ENCODE data around the gene ASTN2. TPM values are rescaled to one million over a fixed set of nuclear protein-coding genes. Genes with fewer than 3 reads are reported as not detected.

ASTN2 gene
- polyA plus RNA-seq, 4 donors = 13.7 to 15.5 (median 14.5) TPM

GRCh38 chr9:116423149-116423548, 991.7 kb downstream of the ASTN2 start:
- DNase-seq (ENCODE audit: low read depth in 4 of 4, low spot score in 2 of 4) = no peak

GRCh38 chr9:116422119-116422979, 992.5 kb downstream of the ASTN2 start:
- DNase-seq (ENCODE audit: low read depth in 4 of 4, low spot score in 2 of 4) = no peak

GRCh38 chr9:116420993-116421538, 993.8 kb downstream of the ASTN2 start:
- no peak for DNase-seq (ENCODE audit: low read depth in 4 of 4, low spot score in 2 of 4)

- no peak for DNase-seq (ENCODE audit: low read depth in 4 of 4, low spot score in 2 of 4)
These were observed 995.7 kb downstream of the ASTN2 start for GRCh38 chr9:116419181-116419580.

GRCh38 chr9:116417464-116417863, 997.4 kb downstream of the ASTN2 start:
- no peak for DNase-seq (ENCODE audit: low read depth in 4 of 4, low spot score in 2 of 4)

GRCh38 chr9:116416421-116416820, 998.4 kb downstream of the ASTN2 start:
- DNase-seq (ENCODE audit: low read depth in 4 of 4, low spot score in 2 of 4) = no peak

- no peak for DNase-seq (ENCODE audit: low read depth in 4 of 4, low spot score in 2 of 4)
These were observed 1000.5 kb downstream of the ASTN2 start for GRCh38 chr9:116414374-116414773.

GRCh38 chr9:116411506-116411905, 1003.4 kb downstream of the ASTN2 start:
- no peak for DNase-seq (ENCODE audit: low read depth in 4 of 4, low spot score in 2 of 4)

- no peak for DNase-seq (ENCODE audit: low read depth in 4 of 4, low spot score in 2 of 4)
These were observed 1005.2 kb downstream of the ASTN2 start for GRCh38 chr9:116409638-116410037.

GRCh38 chr9:116409129-116409528, 1005.7 kb downstream of the ASTN2 start:
- DNase-seq (ENCODE audit: low read depth in 4 of 4, low spot score in 2 of 4) = no peak

- DNase-seq (ENCODE audit: low read depth in 4 of 4, low spot score in 2 of 4) = no peak
These were observed 1008.4 kb downstream of the ASTN2 start for GRCh38 chr9:116406469-116406868.

GRCh38 chr9:116405321-116405720, 1009.5 kb downstream of the ASTN2 start:
- DNase-seq (ENCODE audit: low read depth in 4 of 4, low spot score in 2 of 4) = no peak

GRCh38 chr9:116404228-116404627, 1010.6 kb downstream of the ASTN2 start:
- DNase-seq (ENCODE audit: low read depth in 4 of 4, low spot score in 2 of 4) = no peak

GRCh38 chr9:116403171-116403570, 1011.7 kb downstream of the ASTN2 start:
- no peak for DNase-seq (ENCODE audit: low read depth in 4 of 4, low spot score in 2 of 4)

GRCh38 chr9:116395699-116396037, 1019.2 kb downstream of the ASTN2 start:
- DNase-seq (ENCODE audit: low read depth in 4 of 4, low spot score in 2 of 4) = no peak

- no peak for DNase-seq (ENCODE audit: low read depth in 4 of 4, low spot score in 2 of 4)
These were observed 1019.8 kb downstream of the ASTN2 start for GRCh38 chr9:116394894-116395698.

- no peak for DNase-seq (ENCODE audit: low read depth in 4 of 4, low spot score in 2 of 4)
These were observed 1020.8 kb downstream of the ASTN2 start for GRCh38 chr9:116394070-116394469.

GRCh38 chr9:116393198-116393597, 1021.7 kb downstream of the ASTN2 start:
- no peak for DNase-seq (ENCODE audit: low read depth in 4 of 4, low spot score in 2 of 4)

GRCh38 chr9:116391306-116391900, 1023.5 kb downstream of the ASTN2 start:
- DNase-seq (ENCODE audit: low read depth in 4 of 4, low spot score in 2 of 4) = no peak

GRCh38 chr9:116390303-116391228, 1024.3 kb downstream of the ASTN2 start:
- no peak for DNase-seq (ENCODE audit: low read depth in 4 of 4, low spot score in 2 of 4)
